IPS-15b (cell line): ENCODE measurements around the gene PUS7.
"Not testable (repeated sequence)": the region's sequence is repeated elsewhere in the genome, so short reads cannot be mapped to it uniquely, and the experiment has no call there.

ENCODE experiments used
- H3K27me3 ChIP-seq: one replicate; pipeline ENCODE4 v1.6.1; 2013; ENCODE audit warnings: low read length; ENCODE audit not compliant: control insufficient read depth, insufficient read depth
- H3K36me3 ChIP-seq: one replicate; pipeline ENCODE4 v1.6.1; 2013; ENCODE audit warnings: low read length; ENCODE audit not compliant: control insufficient read depth, insufficient read depth
- H3K4me1 ChIP-seq: one replicate; pipeline ENCODE4 v1.6.1; 2013; ENCODE audit warnings: mild to moderate bottlenecking, low read length; ENCODE audit not compliant: control insufficient read depth, insufficient read depth
- H3K4me3 ChIP-seq: one replicate; pipeline ENCODE4 v1.5.1; 2013; ENCODE audit warnings: low read depth, low read length
- H3K9ac ChIP-seq: one replicate; pipeline ENCODE4 v1.6.1; 2013; ENCODE audit warnings: low read depth, mild to moderate bottlenecking, low read length
- H3K9me3 ChIP-seq: one replicate; pipeline ENCODE4 v1.6.1; 2013; ENCODE audit warnings: mild to moderate bottlenecking, low read length; ENCODE audit not compliant: control insufficient read depth, insufficient read depth

PUS7 gene

GRCh38 chr7:105521717-105522463 is at the start of gene PUS7:
PUS7 (minus strand) TSS chr7:105522271; CDS start chr7:105508512, 13,759 bp downstream.
- peaks cover 3% of the 10 kb centered on the region for H3K4me1 ChIP-seq
- H3K9me3 ChIP-seq, result no peaks in the 10 kb centered on the region
- H3K36me3 ChIP-seq, result peaks cover 2% of the 10 kb centered on the region
- H3K27me3 ChIP-seq, result no peaks in the 10 kb centered on the region
- peak within 1 kb of the TSS; percentile 88 for H3K9ac ChIP-seq
- H3K4me3 ChIP-seq, result peak within 1 kb of the TSS; percentile 95

- H3K9me3 ChIP-seq, result no peaks in the 10 kb centered on the region
- peaks cover 7% of the 10 kb centered on the region for H3K36me3 ChIP-seq
- no peak overlapping the region for H3K9ac ChIP-seq
- H3K4me3 ChIP-seq, result no peak overlapping the region
- no peaks in the 10 kb centered on the region for H3K4me1 ChIP-seq
- H3K27me3 ChIP-seq, result no peaks in the 10 kb centered on the region
Measured at GRCh38 chr7:105567821-105568220, 45.8 kb upstream of the PUS7 start.

GRCh38 chr7:105567024-105567423 is 45.0 kb upstream of the PUS7 start:
- no peaks in the 10 kb centered on the region for H3K27me3 ChIP-seq
- H3K4me1 ChIP-seq, result no peaks in the 10 kb centered on the region
- peaks cover 7% of the 10 kb centered on the region for H3K36me3 ChIP-seq
- H3K9me3 ChIP-seq, result no peaks in the 10 kb centered on the region
- no peak overlapping the region for H3K9ac ChIP-seq
- H3K4me3 ChIP-seq, result no peak overlapping the region

- Histone ChIP-seq H3K27me3 (no peaks in the 10 kb centered on the region), H3K36me3 (peaks cover 8% of the 10 kb centered on the region), H3K4me3 (no peak overlapping the region), H3K9ac (no peak overlapping the region), H3K9me3 (no peaks in the 10 kb centered on the region), H3K4me1 (no peaks in the 10 kb centered on the region)
Measured at GRCh38 chr7:105565190-105565589, 43.1 kb upstream of the PUS7 start.

GRCh38 chr7:105559926-105560325 is 37.9 kb upstream of the PUS7 start:
- Histone ChIP-seq H3K27me3 (no peaks in the 10 kb centered on the region), H3K4me3 (no peak overlapping the region), H3K36me3 (peaks cover 4% of the 10 kb centered on the region), H3K9me3 (no peaks in the 10 kb centered on the region), H3K4me1 (no peaks in the 10 kb centered on the region), H3K9ac (no peak overlapping the region)

GRCh38 chr7:105538339-105538738 is 16.3 kb upstream of the PUS7 start:
- H3K4me1 ChIP-seq, result peaks cover 3% of the 10 kb centered on the region
- H3K9me3 ChIP-seq, result no peaks in the 10 kb centered on the region
- no peaks in the 10 kb centered on the region for H3K27me3 ChIP-seq
- H3K9ac ChIP-seq, result no peak overlapping the region
- peaks cover 9% of the 10 kb centered on the region for H3K36me3 ChIP-seq
- H3K4me3 ChIP-seq, result no peak overlapping the region

- no peaks in the 10 kb centered on the region for H3K9me3 ChIP-seq
- H3K27me3 ChIP-seq, result no peaks in the 10 kb centered on the region
- no peaks in the 10 kb centered on the region for H3K4me1 ChIP-seq
- peak overlapping the region; percentile 98 for H3K9ac ChIP-seq
- peaks cover 4% of the 10 kb centered on the region for H3K36me3 ChIP-seq
- H3K4me3 ChIP-seq, result peak overlapping the region; percentile 96
Measured at GRCh38 chr7:105532709-105533460, 10.8 kb upstream of the PUS7 start.

GRCh38 chr7:105531792-105532671 is 10.0 kb upstream of the PUS7 start, which contains the start of gene RINT1:
RINT1 (plus strand) TSS chr7:105532201; CDS start chr7:105532316, 115 bp downstream.
- Histone ChIP-seq H3K27me3 (no peaks in the 10 kb centered on the region), H3K9me3 (no peaks in the 10 kb centered on the region), H3K9ac (peak within 1 kb of the TSS; percentile 98), H3K4me1 (no peaks in the 10 kb centered on the region), H3K36me3 (no peaks in the 10 kb centered on the region), H3K4me3 (peak within 1 kb of the TSS; percentile 96)

GRCh38 chr7:105530546-105530945 is 8.5 kb upstream of the PUS7 start:
- no peaks in the 10 kb centered on the region for H3K27me3 ChIP-seq
- no peaks in the 10 kb centered on the region for H3K4me1 ChIP-seq
- H3K9ac ChIP-seq, result no peak overlapping the region
- H3K9me3 ChIP-seq, result no peaks in the 10 kb centered on the region
- H3K4me3 ChIP-seq, result no peak overlapping the region
- H3K36me3 ChIP-seq, result no peaks in the 10 kb centered on the region

- Histone ChIP-seq H3K9ac (no peak overlapping the region), H3K9me3 (no peaks in the 10 kb centered on the region), H3K27me3 (no peaks in the 10 kb centered on the region), H3K4me1 (no peaks in the 10 kb centered on the region), H3K4me3 (no peak overlapping the region), H3K36me3 (no peaks in the 10 kb centered on the region)
Measured at GRCh38 chr7:105530126-105530525, 8.1 kb upstream of the PUS7 start.

GRCh38 chr7:105527737-105528136 is 5.7 kb upstream of the PUS7 start:
- H3K27me3 ChIP-seq, H3K9ac ChIP-seq, H3K9me3 ChIP-seq, H3K36me3 ChIP-seq, H3K4me3 ChIP-seq, H3K4me1 ChIP-seq: not testable (repeated sequence)
